Measurements from ENCODE around the gene BLVRB. TPM values are rescaled to one million over a fixed set of nuclear protein-coding genes. Genes with fewer than 3 reads are reported as not detected.

The BLVRB gene
- total and polyA plus RNA-seq, 2 of the 8 experiments (the other 6 are each of a cell fraction or from before 2014, with no cell fraction given) = 28.7 to 182 TPM

GRCh38 chr19:40420766-40421765 is 44.5 kb downstream of the BLVRB start (continued):
- TF ChIP-seq RBBP5 (IDR thresholded peaks at IDR 0.05; ENCODE audit: borderline replicate concordance, low read depth, low read length) (0 out of 2 replicates have a peak, but pooled peaks have one; percentile 49), KDM4A (IDR thresholded peaks at IDR 0.05; ENCODE audit: low read depth, low read length, severe bottlenecking) (peak; percentile 65), BCL11A (IDR thresholded peaks at IDR 0.05; ENCODE audit: low read depth in 2 of 2, low read length in 2 of 2) (no peak), POLR2AphosphoS5 (IDR thresholded peaks at IDR 0.05; ENCODE audit: low read depth, low read length) (peak; percentile 60), ASH2L (IDR thresholded peaks at IDR 0.05; ENCODE audit: low read length) (peak; percentile 83), SAP30 (IDR thresholded peaks at IDR 0.05; ENCODE audit: insufficient read depth, insufficient replicate concordance, low read length) (no peak), TEAD4 (IDR thresholded peaks at IDR 0.05; ENCODE audit: low read depth, low read length) (peak; percentile 99), TAF7 (optimal IDR thresholded peaks at IDR 0.05; ENCODE audit: borderline replicate concordance, low read depth, low read length) (no peak), GABPA (IDR thresholded peaks at IDR 0.05; ENCODE audit: borderline replicate concordance, insufficient read depth, low read length) (0 out of 2 replicates have a peak, but pooled peaks have one; percentile 31), EP300 (IDR thresholded peaks at IDR 0.05; ENCODE audit: borderline replicate concordance in 1 of 2, low read depth in 2 of 2, low read length in 2 of 2) (peak in 1 of 2 experiments; percentile 64; a peak in 1 of 3 replicates), RNF2 (IDR thresholded peaks at IDR 0.05; ENCODE audit: borderline replicate concordance, low read depth, low read length, missing control alignments, poor library complexity, severe bottlenecking) (no peak), ATF2 (IDR thresholded peaks at IDR 0.05; ENCODE audit: low read length) (no peak), MAX (IDR thresholded peaks at IDR 0.05) (peak; percentile 90), HDAC2 (IDR thresholded peaks at IDR 0.05; ENCODE audit: borderline replicate concordance in 1 of 2, low read depth in 2 of 2, low read length in 2 of 2) (no peak; a peak in 1 of 4 replicates), BACH1 (IDR thresholded peaks at IDR 0.05; ENCODE audit: low read length) (0 out of 2 replicates have a peak, but pooled peaks have one; percentile 34), TCF12 (IDR thresholded peaks at IDR 0.05; ENCODE audit: low read depth, low read length) (0 out of 2 replicates have a peak, but pooled peaks have one; percentile 59), SP1 (IDR thresholded peaks at IDR 0.05; ENCODE audit: low read depth, low read length) (peak; percentile 69), RAD21 (IDR thresholded peaks at IDR 0.05 in 1 of 2, conservative IDR thresholded peaks at IDR 0.05 in 1 of 2; ENCODE audit: low read depth in 2 of 2, low read length in 2 of 2) (peak; percentile 50 to 68; a peak in 3 of 4 replicates), CHD2 (IDR thresholded peaks at IDR 0.05; ENCODE audit: low read length) (no peak)

Data from H1 (cell line).